Activated CD4-positive, CD25-positive, alpha-beta regulatory T cell treated with anti-CD3 and anti-CD28 coated beads, Interleukin-2, amount 50 U/mL, for 72 hours (primary cell): ENCODE data around the gene ETF1.
"Not testable (repeated sequence)": the region's sequence is repeated elsewhere in the genome, so short reads cannot be mapped to it uniquely, and the experiment has no call there.

ENCODE experiments used
- DNase-seq: peaks from one replicate; pipeline ENCODE4 v3.0.0; 2021

The ETF1 gene

GRCh38 chr5:138528208-138528607 is 14.8 kb downstream of the ETF1 start:
- no peak for DNase-seq

GRCh38 chr5:138527170-138527569 is 15.9 kb downstream of the ETF1 start:
- no peak for DNase-seq

- no peak for DNase-seq
Observed at GRCh38 chr5:138523406-138523805, 19.6 kb downstream of the ETF1 start.

GRCh38 chr5:138520971-138521370 is 22.1 kb downstream of the ETF1 start:
- no peak for DNase-seq

- DNase-seq = no peak
Observed at GRCh38 chr5:138517437-138517836, 25.6 kb downstream of the ETF1 start.

- no peak for DNase-seq
Observed at GRCh38 chr5:138515556-138516245, 27.3 kb downstream of the ETF1 start.

GRCh38 chr5:138514021-138514420 is 29.0 kb downstream of the ETF1 start:
- no peak for DNase-seq

GRCh38 chr5:138508958-138509357 is 34.1 kb downstream of the ETF1 start:
- DNase-seq = no peak

GRCh38 chr5:138507485-138507884 is 35.6 kb downstream of the ETF1 start:
- DNase-seq = not testable (repeated sequence)

GRCh38 chr5:138506370-138507306 is 36.4 kb downstream of the ETF1 start:
- DNase-seq = no peak

- DNase-seq = no peak
Observed at GRCh38 chr5:138504799-138505198, 38.2 kb downstream of the ETF1 start.

- DNase-seq = no peak
Observed at GRCh38 chr5:138503487-138504270, 39.4 kb downstream of the ETF1 start.

GRCh38 chr5:138502521-138502920 is 40.5 kb downstream of the ETF1 start:
- DNase-seq = no peak

- no peak for DNase-seq
Observed at GRCh38 chr5:138502121-138502520, 40.9 kb downstream of the ETF1 start.

GRCh38 chr5:138498376-138498775 is 44.7 kb downstream of the ETF1 start:
- DNase-seq = no peak

- no peak for DNase-seq
Observed at GRCh38 chr5:138495351-138495750, 47.7 kb downstream of the ETF1 start.

GRCh38 chr5:138492560-138493045 is 50.4 kb downstream of the ETF1 start:
- no peak for DNase-seq

- peak; percentile 86 for DNase-seq
Observed at GRCh38 chr5:138491669-138492559, 51.1 kb downstream of the ETF1 start.

GRCh38 chr5:138491284-138491648 is 51.8 kb downstream of the ETF1 start:
- DNase-seq = no peak

GRCh38 chr5:138490648-138491283 is 52.3 kb downstream of the ETF1 start:
- no peak for DNase-seq

- DNase-seq = no peak
Observed at GRCh38 chr5:138489683-138490061, 53.4 kb downstream of the ETF1 start.

- no peak for DNase-seq
Observed at GRCh38 chr5:138488481-138488945, 54.5 kb downstream of the ETF1 start.
